DND-41 (cell line): Measurements from ENCODE around the gene IFITM5.

Experiments
- ATAC-seq: fragments of 200-7000 bp; cut with Tn5 transposase; 3 replicates; pipeline ENCODE4 v1.9.1; 2021; ENCODE audit warnings: low read depth; ENCODE audit not compliant: insufficient read depth
- DNase-seq: peaks from one replicate; pipeline ENCODE4 v3.0.0-alpha.2; 2020
- H2AFZ ChIP-seq: 2 replicates; pipeline ENCODE4 v1.6.0; 2012; ENCODE audit warnings: low read depth, low read length
- H3K27ac ChIP-seq: 2 replicates; pipeline ENCODE4 v1.5.1; 2012; ENCODE audit warnings: low read length, inconsistent platforms
- H3K27me3 ChIP-seq: fragments of 200-600 bp; sonication (generic); 2 replicates; pipeline ENCODE4 v1.6.0; 2012; ENCODE audit warnings: low read length, mild to moderate bottlenecking, inconsistent platforms; ENCODE audit not compliant: insufficient read depth, poor library complexity
- H3K36me3 ChIP-seq: 2 replicates; pipeline ENCODE4 v1.5.1; 2012; ENCODE audit warnings: low read length, inconsistent platforms; ENCODE audit not compliant: insufficient read depth
- H3K4me1 ChIP-seq: 2 replicates; pipeline ENCODE4 v1.5.1; 2012; ENCODE audit warnings: mild to moderate bottlenecking, low read length; ENCODE audit not compliant: insufficient read depth
- H3K4me2 ChIP-seq: 2 replicates; pipeline ENCODE4 v1.6.0; 2012; ENCODE audit warnings: mild to moderate bottlenecking, moderate library complexity, low read length, inconsistent platforms; ENCODE audit not compliant: insufficient read depth
- H3K4me3 ChIP-seq, 2 experiments: fragments of 200-600 bp in 1 of 2; shearing (Covaris generic) in 1 of 2; 2 replicates each; pipeline ENCODE4 v1.5.1; 2012 to 2016; ENCODE audit warnings: inconsistent platforms in 2 of 2, low read length in 2 of 2, mild to moderate bottlenecking in 2 of 2, low read depth in 1 of 2, moderate library complexity in 1 of 2
- H3K79me2 ChIP-seq: 2 replicates; pipeline ENCODE4 v1.6.0; 2012; ENCODE audit warnings: low read length, inconsistent platforms; ENCODE audit not compliant: insufficient read depth
- H3K9ac ChIP-seq: 2 replicates; pipeline ENCODE4 v1.6.0; 2012; ENCODE audit warnings: low read depth, mild to moderate bottlenecking, inconsistent platforms, low read length, moderate library complexity
- H3K9me3 ChIP-seq: 2 replicates; pipeline ENCODE4 v1.5.1; 2012; ENCODE audit warnings: low read length, moderate library complexity, mild to moderate bottlenecking, inconsistent platforms; ENCODE audit not compliant: insufficient read depth, severe bottlenecking
- H4K20me1 ChIP-seq: 2 replicates; pipeline ENCODE4 v1.6.0; 2012; ENCODE audit warnings: low read length; ENCODE audit not compliant: insufficient read depth
- CTCF ChIP-seq: IDR thresholded peaks from 2 replicates; pipeline ENCODE4 v1.5.1; 2012; ENCODE audit warnings: borderline replicate concordance, low read length, moderate library complexity, mild to moderate bottlenecking; ENCODE audit not compliant: poor library complexity, severe bottlenecking; ENCODE audit errors: extremely low read depth
- EZH2 ChIP-seq: IDR thresholded peaks from 3 replicates; pipeline ENCODE4 v1.6.1; 2012; ENCODE audit warnings: borderline replicate concordance, low read depth, mild to moderate bottlenecking, moderate library complexity, low read length, inconsistent platforms; ENCODE audit not compliant: severe bottlenecking

The IFITM5 gene

DNA sequence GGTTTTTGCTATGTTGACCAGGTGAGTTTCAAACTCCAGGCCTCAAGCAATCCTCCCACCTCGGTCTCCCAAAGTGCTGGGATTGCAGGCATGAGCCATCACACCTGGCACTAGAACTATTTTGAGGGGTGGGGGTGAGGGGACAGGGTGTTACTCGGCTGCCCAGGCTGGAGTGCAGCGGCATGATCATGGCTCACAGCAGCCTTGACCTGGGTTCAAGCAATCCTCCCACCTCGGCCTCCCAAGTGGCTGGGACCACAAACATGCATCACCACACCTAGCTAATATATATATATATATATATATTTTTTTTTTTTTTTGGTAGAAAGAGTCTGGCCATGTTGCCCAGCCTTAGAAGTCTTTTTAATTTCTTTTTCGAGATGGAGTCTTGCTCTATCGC lies 38.4 kb upstream of the IFITM5 start:
- DNase-seq, result no peak
- H3K4me1 ChIP-seq, result peaks cover 42% of the 10 kb centered on the region
- no peak overlapping the region for H3K4me2 ChIP-seq
- peak overlapping the region; percentile 49; the same call in 1 of the 2 replicates for H3K27ac ChIP-seq
- H4K20me1 ChIP-seq, result no peaks in the 10 kb centered on the region
- no peaks in the 10 kb centered on the region for H3K9me3 ChIP-seq
- H3K9ac ChIP-seq, result no peak overlapping the region
- H3K36me3 ChIP-seq, result no peaks in the 10 kb centered on the region
- H3K4me3 ChIP-seq, result no peak overlapping the region
- H2AFZ ChIP-seq, result no peak overlapping the region
- TF ChIP-seq EZH2 (no peak), CTCF (no peak)
- ATAC-seq, result no peak
- no peaks in the 10 kb centered on the region for H3K27me3 ChIP-seq
- no peaks in the 10 kb centered on the region for H3K79me2 ChIP-seq

DNA sequence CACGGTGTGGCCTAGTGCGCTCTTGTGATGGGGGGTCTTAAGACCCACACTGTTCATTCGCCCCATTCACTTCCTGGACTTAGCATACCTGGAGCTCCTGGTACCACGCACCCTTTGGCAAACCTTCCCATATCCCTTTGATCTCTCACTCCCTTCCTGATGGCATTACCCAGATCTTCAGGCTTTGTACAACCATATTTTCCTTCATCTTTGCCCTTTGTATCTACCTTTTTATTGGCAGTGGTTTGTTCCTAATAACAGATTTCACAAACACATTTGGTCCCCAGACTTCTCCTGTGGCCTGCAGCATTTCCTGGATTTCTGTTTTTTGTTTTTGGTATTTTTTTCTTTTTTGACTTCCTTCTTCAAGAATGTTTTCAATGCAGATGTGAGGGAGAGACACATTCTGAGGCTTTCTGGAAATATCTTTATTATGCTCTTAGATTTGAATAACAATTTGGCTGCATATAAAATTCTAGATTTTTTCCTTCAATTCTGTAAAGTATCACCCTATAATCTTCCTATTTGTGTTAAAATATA lies 37.4 kb upstream of the IFITM5 start:
- Histone ChIP-seq H3K79me2 (no peaks in the 10 kb centered on the region), H3K36me3 (no peaks in the 10 kb centered on the region), H3K27ac (peak overlapping the region; percentile 59), H3K9ac (no peak overlapping the region), H3K4me1 (peaks cover 52% of the 10 kb centered on the region), H3K4me3 (no peak overlapping the region), H3K9me3 (no peaks in the 10 kb centered on the region), H3K27me3 (no peaks in the 10 kb centered on the region), H2AFZ (no peak overlapping the region), H3K4me2 (no peak overlapping the region), H4K20me1 (no peaks in the 10 kb centered on the region)
- no peak for TF ChIP-seq CTCF
- no peak for TF ChIP-seq EZH2
- ATAC-seq (no peak), DNase-seq (no peak)

DNA sequence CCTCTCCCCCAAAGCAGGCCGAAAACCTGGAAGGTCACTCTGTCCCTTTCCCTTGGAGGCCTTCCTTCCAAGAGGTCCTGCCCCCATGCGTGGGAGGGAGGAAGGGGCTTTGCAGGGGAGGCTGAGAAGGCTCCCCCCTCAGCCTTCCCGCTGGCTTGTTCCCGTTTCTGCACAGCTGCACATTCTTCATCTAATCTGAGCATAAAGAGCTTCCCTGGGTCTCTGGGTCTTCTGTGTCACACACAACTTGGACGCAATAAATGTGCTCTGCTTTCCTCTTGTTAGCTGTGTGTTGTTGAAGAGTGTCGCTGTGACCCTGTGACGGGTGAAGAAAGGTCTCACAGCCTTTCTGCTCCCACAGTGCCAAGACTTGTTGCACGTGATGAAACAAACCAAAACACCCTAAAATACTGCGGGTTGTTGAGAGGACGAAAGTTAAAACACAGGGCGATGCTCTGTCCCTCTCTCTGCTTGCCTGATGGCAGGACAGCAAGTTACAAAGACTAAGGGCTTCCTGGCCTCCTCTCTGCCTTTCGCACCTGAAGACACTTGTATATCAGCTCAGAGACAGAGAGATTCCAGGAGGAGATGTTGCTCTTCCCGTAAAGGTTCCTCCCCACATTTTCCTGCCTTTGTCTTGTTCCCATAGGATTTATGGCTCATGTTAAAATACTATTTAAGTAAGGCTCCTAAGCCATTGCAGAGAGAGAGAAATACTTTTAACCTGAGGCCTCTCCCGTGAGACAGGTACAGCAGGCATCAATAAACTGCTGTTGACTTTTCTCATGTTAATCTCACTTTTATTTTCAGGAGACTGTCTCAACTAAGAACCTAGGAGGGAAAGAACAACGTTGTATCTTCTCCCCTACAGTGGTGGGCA lies 36.7 kb upstream of the IFITM5 start:
- H3K4me1 ChIP-seq, result peaks cover 59% of the 10 kb centered on the region
- H3K27me3 ChIP-seq, result no peaks in the 10 kb centered on the region
- no peaks in the 10 kb centered on the region for H3K9me3 ChIP-seq
- DNase-seq (no peak), ATAC-seq (no peak)
- H3K79me2 ChIP-seq, result no peaks in the 10 kb centered on the region
- no peak overlapping the region for H3K4me2 ChIP-seq
- H2AFZ ChIP-seq, result no peak overlapping the region
- H3K4me3 ChIP-seq, result no peak overlapping the region
- peak overlapping the region; percentile 59 for H3K27ac ChIP-seq
- no peak overlapping the region for H3K9ac ChIP-seq
- H3K36me3 ChIP-seq, result no peaks in the 10 kb centered on the region
- TF ChIP-seq EZH2, result no peak
- no peak for TF ChIP-seq CTCF
- no peaks in the 10 kb centered on the region for H4K20me1 ChIP-seq
